Astrocyte (in vitro differentiated cells and primary cell): ENCODE results near the gene DENND5B.

ENCODE experiments used
- CTCF ChIP-seq: IDR thresholded peaks from 2 replicates; pipeline ENCODE4 v1.5.1; 2011; ENCODE audit warnings: low read depth, mild to moderate bottlenecking, inconsistent platforms, low read length, moderate library complexity; ENCODE audit not compliant: insufficient read depth
- EZH2 ChIP-seq: IDR thresholded peaks from 2 replicates; pipeline ENCODE4 v1.6.1; 2012; ENCODE audit warnings: mild to moderate bottlenecking, low read length, inconsistent platforms; ENCODE audit not compliant: insufficient read depth

GRCh38 chr12:31585271-31585670, 5.7 kb downstream of the DENND5B start:
- no peak for TF ChIP-seq CTCF
- TF ChIP-seq EZH2 = no peak
